Measurements from ENCODE around the gene RPUSD2.

DNA sequence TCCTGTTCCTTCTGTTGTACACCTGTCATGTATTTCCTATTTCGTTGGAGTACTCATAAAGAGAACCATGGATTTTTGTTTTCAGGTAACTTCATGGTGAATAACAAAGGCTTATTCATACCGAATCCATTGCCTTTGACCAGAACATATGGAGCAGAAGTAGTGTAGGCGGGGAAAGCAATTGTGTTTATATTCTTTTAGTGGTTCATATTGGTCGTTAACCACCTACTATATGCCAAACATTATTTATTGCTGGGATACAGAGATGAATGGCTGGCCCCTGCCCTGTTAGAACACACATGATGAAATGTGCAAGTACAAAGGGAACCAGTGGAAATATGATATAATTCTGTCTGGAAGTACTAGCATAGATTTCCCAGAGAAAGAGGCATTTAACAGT lies 9.8 kb downstream of the RPUSD2 start:
- TF ChIP-seq, protein P1, sequence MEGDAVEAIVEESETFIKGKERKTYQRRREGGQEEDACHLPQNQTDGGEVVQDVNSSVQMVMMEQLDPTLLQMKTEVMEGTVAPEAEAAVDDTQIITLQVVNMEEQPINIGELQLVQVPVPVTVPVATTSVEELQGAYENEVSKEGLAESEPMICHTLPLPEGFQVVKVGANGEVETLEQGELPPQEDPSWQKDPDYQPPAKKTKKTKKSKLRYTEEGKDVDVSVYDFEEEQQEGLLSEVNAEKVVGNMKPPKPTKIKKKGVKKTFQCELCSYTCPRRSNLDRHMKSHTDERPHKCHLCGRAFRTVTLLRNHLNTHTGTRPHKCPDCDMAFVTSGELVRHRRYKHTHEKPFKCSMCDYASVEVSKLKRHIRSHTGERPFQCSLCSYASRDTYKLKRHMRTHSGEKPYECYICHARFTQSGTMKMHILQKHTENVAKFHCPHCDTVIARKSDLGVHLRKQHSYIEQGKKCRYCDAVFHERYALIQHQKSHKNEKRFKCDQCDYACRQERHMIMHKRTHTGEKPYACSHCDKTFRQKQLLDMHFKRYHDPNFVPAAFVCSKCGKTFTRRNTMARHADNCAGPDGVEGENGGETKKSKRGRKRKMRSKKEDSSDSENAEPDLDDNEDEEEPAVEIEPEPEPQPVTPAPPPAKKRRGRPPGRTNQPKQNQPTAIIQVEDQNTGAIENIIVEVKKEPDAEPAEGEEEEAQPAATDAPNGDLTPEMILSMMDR (IDR thresholded peaks at IDR 0.05; ENCODE audit: insufficient read depth, low read depth, low read length), result no peak
- TF ChIP-seq EZH2 (IDR thresholded peaks at IDR 0.05; ENCODE audit: insufficient read depth, low read length), result no peak

Data from astrocyte (in vitro differentiated cells and primary cell).